HG03135 (cell line): ENCODE measurements around the gene BAX.

Experiments
- ATAC-seq: cut with Tn5 transposase; IDR thresholded peaks from one replicate; pipeline ENCODE4 v1.9.1; 2021; ENCODE audit warnings: mild to moderate bottlenecking, moderate library complexity; ENCODE audit not compliant: unreplicated experiment

BAX gene

GRCh38 chr19:48977061-48977460 is 22.4 kb downstream of the BAX start:
- no peak for ATAC-seq

GRCh38 chr19:48982280-48982679 is 27.6 kb downstream of the BAX start:
- no peak for ATAC-seq

GRCh38 chr19:48985711-48986110 is 31.0 kb downstream of the BAX start:
- ATAC-seq: no peak

GRCh38 chr19:48986211-48986610 is 31.5 kb downstream of the BAX start:
- no peak for ATAC-seq

GRCh38 chr19:48987323-48987722 is 32.6 kb downstream of the BAX start:
- no peak for ATAC-seq

GRCh38 chr19:48988286-48988685 is 33.6 kb downstream of the BAX start:
- ATAC-seq: no peak

- no peak for ATAC-seq
These were observed 34.2 kb downstream of the BAX start for GRCh38 chr19:48988860-48989259.

- ATAC-seq: no peak
These were observed 35.1 kb downstream of the BAX start for GRCh38 chr19:48989701-48990291.

- ATAC-seq: no peak
These were observed 35.7 kb downstream of the BAX start for GRCh38 chr19:48990400-48990799.

- ATAC-seq: no peak
These were observed 36.4 kb downstream of the BAX start for GRCh38 chr19:48991011-48991609.

- no peak for ATAC-seq
These were observed 37.4 kb downstream of the BAX start for GRCh38 chr19:48991873-48992580.

- ATAC-seq: peak; percentile 15
These were observed 38.0 kb downstream of the BAX start for GRCh38 chr19:48992581-48993174.

GRCh38 chr19:48993175-48994034 is 38.7 kb downstream of the BAX start, which contains the start of the genes GYS1 and RUVBL2:
GYS1 (minus strand) TSS chr19:48993309; CDS start chr19:48993112, 197 bp downstream.
RUVBL2 (plus strand) TSS chr19:48993887; CDS start chr19:48993912, 25 bp downstream.
- peak; percentile 86 for ATAC-seq

- ATAC-seq: no peak
These were observed 39.3 kb downstream of the BAX start for GRCh38 chr19:48994035-48994386.

GRCh38 chr19:48997972-48998371 is 43.3 kb downstream of the BAX start:
- no peak for ATAC-seq

- ATAC-seq: no peak
These were observed 45.0 kb downstream of the BAX start for GRCh38 chr19:48999481-49000325.

- no peak for ATAC-seq
These were observed 49.5 kb downstream of the BAX start for GRCh38 chr19:49004133-49004532.

GRCh38 chr19:49004964-49005614 is 50.4 kb downstream of the BAX start:
- ATAC-seq: no peak

- ATAC-seq: no peak
These were observed 52.2 kb downstream of the BAX start for GRCh38 chr19:49006905-49007304.
